HUDEP-2 (cell line): ENCODE data around the gene CCDC178.
"Not testable (repeated sequence)": the region's sequence is repeated elsewhere in the genome, so short reads cannot be mapped to it uniquely, and the experiment has no call there.

Experiments used
- DNase-seq, 76 experiments: peaks; one replicate each; lab custom pipeline; 2025; ENCODE audit not compliant: unreplicated experiment in 76 of 76; lab: John Stamatoyannopoulos, UW

The CCDC178 gene

GRCh38 chr18:33356735-33357134 is 83.8 kb downstream of the CCDC178 start:
- DNase-seq: no peak

- DNase-seq: no peak
Measured at GRCh38 chr18:33355756-33356155, 84.8 kb downstream of the CCDC178 start.

GRCh38 chr18:33355263-33355662 is 85.3 kb downstream of the CCDC178 start:
- no peak for DNase-seq

- DNase-seq: no peak
Measured at GRCh38 chr18:33350256-33350655, 90.3 kb downstream of the CCDC178 start.

DNA sequence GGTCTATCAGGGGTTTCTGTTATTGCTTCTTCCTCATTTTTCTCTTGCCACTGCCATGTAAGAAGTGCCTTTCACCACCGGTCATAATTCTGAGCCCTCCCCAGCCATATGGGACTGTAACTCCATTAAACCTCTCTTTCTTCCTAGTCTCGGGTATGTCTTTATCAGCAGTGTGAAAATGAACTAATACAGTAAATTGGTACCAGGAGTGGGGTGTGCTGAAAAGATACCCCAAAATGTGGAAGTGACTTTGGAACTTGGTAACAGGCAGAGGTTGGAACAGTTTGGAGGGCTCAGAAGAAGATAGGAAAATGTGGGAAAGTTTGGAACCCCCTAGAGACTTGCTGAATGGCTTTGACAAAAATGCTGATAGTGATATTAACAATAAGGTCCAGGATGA is 100.8 kb downstream of the CCDC178 start:
- DNase-seq: not testable (repeated sequence)

GRCh38 chr18:33334781-33335180 is 105.7 kb downstream of the CCDC178 start:
- DNase-seq: no peak

DNA sequence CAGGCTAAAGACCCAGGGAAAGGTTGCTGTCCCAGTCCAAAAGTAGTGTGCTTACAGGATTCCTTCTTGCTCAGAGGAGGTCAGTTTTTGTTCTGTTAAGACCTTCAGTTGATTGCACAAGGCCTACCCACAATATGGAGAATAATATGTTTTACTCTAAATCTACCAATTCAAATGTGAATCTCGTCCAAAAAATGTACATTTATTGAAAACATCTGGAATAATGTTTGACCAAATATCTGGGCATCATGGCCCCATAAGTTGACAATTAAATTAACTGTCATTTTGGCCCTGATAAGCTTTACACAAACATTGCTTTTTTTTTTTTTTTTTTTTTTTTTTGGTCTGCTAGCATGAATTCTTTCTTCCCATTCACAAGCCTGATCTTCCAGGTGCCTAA is 109.8 kb downstream of the CCDC178 start:
- DNase-seq: no peak

DNA sequence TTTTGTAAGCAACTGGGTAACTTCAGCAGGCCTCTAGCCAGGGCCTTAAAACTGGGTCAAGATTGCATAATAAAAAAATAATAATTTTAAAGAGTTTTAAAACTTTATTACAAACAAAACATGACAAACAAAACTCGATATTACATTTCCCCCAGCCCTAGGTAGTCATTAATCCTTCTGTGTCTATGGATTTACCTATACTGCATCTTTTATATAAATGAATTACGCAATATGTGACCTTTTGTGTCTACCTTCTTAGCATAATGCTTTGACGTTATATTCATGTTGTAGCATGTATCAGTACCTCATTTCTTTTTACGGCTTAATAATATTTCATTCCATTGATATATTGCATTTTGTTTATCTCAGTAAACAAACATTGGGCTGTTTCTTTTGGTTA is 113.5 kb downstream of the CCDC178 start:
- no peak for DNase-seq

- no peak for DNase-seq
Measured at GRCh38 chr18:33317640-33318039, 122.9 kb downstream of the CCDC178 start.

- peak in 1 of 76 experiments; percentile 4 for DNase-seq
Measured at GRCh38 chr18:33316146-33316587, 124.4 kb downstream of the CCDC178 start.

- no peak for DNase-seq
Measured at GRCh38 chr18:33307520-33307919, 133.0 kb downstream of the CCDC178 start.

DNA sequence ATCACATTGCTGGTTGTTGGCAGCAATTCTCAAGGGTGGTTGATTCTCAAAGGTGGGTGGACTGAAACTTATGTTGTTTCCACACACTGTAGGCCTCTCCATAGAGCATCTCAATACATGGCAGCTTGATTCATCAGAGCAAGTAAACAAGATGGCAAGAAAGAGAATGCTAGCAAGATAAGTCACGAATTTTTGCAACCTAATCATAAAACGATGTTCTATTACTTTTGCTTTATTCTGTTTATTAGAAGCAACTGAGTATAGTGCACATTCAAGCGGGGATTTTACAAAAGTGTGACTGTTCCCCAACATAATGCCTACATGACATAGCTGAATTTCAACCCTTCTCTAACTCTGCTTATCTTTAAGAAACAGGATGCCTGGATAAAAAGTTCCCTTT is 136.2 kb downstream of the CCDC178 start:
- DNase-seq: no peak

- no peak for DNase-seq
Measured at GRCh38 chr18:33291539-33291938, 149.0 kb downstream of the CCDC178 start.

GRCh38 chr18:33288082-33288716 is 152.3 kb downstream of the CCDC178 start:
- no peak for DNase-seq

- peak in 1 of 76 experiments; percentile 18 for DNase-seq
Measured at GRCh38 chr18:33282709-33283333, 157.7 kb downstream of the CCDC178 start.

GRCh38 chr18:33282142-33282541 is 158.4 kb downstream of the CCDC178 start:
- DNase-seq: no peak

DNA sequence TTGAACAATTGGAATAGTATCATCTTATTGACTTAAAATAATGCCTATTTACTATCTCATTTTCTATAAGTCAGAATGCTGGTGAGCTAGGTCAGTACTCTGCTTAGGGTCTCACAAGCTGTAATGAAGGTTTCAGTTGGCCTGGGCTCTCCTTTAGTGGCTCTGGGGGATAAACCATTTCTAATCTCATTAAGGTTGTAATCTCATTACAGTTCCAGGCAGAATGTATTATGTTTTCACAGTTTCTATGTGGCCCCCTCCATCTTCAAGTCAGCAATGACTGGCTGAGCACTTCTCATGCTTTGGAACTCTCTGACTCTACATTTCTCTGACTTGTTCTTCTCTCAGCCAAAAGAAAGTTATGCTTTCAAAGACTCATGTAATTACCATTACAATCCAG is 163.1 kb downstream of the CCDC178 start:
- DNase-seq: no peak

GRCh38 chr18:33275843-33276242 is 164.7 kb downstream of the CCDC178 start:
- no peak for DNase-seq

- DNase-seq: no peak
Measured at GRCh38 chr18:33270297-33270696, 170.2 kb downstream of the CCDC178 start.

DNA sequence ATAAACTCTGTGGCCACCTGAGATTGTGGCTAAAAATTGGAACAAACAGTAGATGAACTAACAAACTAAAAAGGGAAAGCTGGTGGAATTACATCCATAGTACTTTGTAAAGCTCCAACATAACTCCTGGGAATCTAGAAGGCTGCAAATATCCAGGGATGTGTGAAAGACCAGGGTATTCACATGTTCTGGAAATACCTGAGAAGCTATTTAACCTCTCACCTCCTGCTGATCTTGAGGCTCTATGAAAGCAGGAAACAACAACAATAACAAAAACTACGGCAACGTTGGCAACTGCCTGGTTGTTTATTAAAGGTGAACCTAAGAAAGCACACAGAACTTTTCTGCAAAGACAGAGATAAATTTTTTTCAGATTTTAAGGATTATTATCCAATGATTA is 171.3 kb downstream of the CCDC178 start:
- no peak for DNase-seq

DNA sequence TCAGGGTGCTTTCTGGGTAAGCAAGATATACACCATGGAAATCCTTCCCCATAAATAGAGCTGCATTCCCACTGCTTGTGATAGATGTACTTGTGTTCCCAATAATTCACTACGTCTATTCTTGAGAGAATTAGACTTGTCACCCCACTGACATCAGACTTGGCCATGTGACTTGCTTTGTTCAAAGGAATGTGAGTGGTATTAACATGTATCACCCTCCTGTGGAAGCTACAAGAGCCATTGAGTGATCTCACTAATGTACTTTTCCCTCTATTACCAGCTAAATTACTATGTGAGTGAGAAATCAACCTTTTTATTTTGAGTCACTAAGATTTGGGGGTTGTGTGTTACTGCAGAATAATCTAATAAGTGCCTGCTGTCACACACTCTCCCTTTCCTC is 176.0 kb downstream of the CCDC178 start:
- DNase-seq: no peak

DNA sequence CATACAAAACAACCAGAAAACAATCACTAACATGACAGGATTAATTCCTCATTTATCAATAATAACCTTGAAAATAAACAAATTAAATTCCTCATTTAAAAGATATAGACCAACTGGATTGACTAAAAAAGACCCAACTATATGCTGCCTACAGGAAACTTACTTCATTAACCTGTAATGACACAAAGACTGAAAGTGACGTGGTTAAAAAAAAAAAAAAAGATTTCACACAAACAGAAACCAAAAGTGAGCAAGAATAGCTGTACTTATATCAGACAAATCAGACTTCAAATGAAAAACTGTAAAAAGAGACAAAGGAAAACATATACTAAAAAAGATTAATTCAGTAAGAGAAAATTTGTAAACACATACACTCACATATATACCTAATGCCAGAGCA is 201.2 kb downstream of the CCDC178 start:
- no peak for DNase-seq

GRCh38 chr18:33232318-33232626 is 208.2 kb downstream of the CCDC178 start:
- no peak for DNase-seq
